Placental epithelial cell (primary cell): Measurements from ENCODE around the gene PEX10. TPM values are rescaled to one million over a fixed set of nuclear protein-coding genes. Genes with fewer than 3 reads are reported as not detected.

Experiments used
- total RNA-seq: library from RNA; depleted of rRNA; stranded (reverse); fragments of >200 nt; gene quantifications from 2 replicates; pipeline ENCODE4 v1.2.3, GENCODE V29; 2012

PEX10 gene
- 31.0 and 46.5 TPM in 2 replicates for total RNA-seq

DNA sequence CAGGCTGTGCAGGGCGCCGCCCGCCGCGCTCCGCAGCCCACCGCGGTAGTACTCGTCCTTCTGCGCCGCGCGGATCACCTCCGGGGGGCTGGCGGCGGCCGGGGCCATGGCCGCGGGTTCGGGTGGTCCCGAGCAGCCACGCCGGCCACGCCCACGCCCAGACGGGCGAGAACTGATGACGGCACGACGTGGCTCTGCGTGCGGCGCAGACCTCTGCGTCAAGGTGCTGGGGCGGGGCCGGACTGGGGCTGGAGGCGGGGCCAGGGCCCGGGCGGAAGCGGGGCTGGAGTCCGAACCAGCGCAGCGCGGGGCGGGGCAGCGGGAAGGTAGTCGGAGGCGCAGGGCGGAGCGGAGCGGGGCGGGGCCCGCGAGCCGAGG, at the start of gene PEX10:
Gene PEX10 (minus strand): TSS at position 170 of the 378 bp plus-strand sequence. CDS start 62 bp downstream, at position 108.

GRCh38 chr1:2391041-2391930, 21.1 kb downstream of the PEX10 start, which contains the start of the genes MORN1 and RER1:
TSS of gene MORN1 (minus strand) at chr1:2391554. CDS start at chr1:2391533, 21 bp downstream.
TSS of gene RER1 (plus strand) at chr1:2391841. CDS start at chr1:2395791, 3,950 bp downstream.

Other genes starting within 250 kb of the PEX10 start
- gene FAAP20, start 217.8 kb downstream of the PEX10 start, total RNA-seq: 19.2 and 22.2 TPM in 2 replicates
- gene SKI, start 184.2 kb downstream of the PEX10 start, total RNA-seq: 23.7 and 36.9 TPM in 2 replicates
- 13.0 and 16.9 TPM in 2 replicates for gene MORN1, start 21.0 kb downstream of the PEX10 start, total RNA-seq
- 72.2 and 98.8 TPM in 2 replicates for gene RER1, start 20.7 kb downstream of the PEX10 start, total RNA-seq
- 0.22 and 0.39 TPM in 2 replicates for gene PLCH2, start 63.7 kb upstream of the PEX10 start, total RNA-seq
- gene PANK4, start 114.0 kb upstream of the PEX10 start, total RNA-seq: 27.9 and 43.1 TPM in 2 replicates
- gene HES5, start 117.7 kb upstream of the PEX10 start, total RNA-seq: not detected in 2 replicates
- gene TNFRSF14, start 143.8 kb upstream of the PEX10 start, total RNA-seq: 2.0 and 5.4 TPM in 2 replicates
- 9.8 and 12.0 TPM in 2 replicates for gene PRXL2B, start 174.2 kb upstream of the PEX10 start, total RNA-seq
- gene MMEL1, start 220.5 kb upstream of the PEX10 start, total RNA-seq: not detected in 2 replicates